ENCODE measurements around the gene RAB4B.

DNA sequence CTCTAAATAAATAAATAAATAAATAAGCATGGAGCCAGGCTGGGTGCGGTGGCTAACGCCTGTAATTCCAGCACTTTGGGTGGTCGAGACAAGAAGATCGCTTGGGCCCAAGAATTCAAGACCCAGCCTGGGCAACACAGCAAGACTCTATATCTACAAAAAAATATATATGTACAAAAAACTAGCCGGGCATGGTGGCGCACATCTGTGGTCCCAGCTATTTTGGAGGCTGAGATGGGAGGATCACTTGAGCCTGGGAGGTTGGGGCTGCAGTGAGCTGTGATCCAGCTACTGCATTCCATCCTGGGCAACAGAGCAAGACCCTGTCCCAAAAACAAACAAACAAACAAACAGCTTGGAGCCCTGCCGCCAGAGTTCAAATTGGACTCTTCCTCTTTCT is 30.5 kb upstream of the RAB4B start:
- TF ChIP-seq, protein P1, sequence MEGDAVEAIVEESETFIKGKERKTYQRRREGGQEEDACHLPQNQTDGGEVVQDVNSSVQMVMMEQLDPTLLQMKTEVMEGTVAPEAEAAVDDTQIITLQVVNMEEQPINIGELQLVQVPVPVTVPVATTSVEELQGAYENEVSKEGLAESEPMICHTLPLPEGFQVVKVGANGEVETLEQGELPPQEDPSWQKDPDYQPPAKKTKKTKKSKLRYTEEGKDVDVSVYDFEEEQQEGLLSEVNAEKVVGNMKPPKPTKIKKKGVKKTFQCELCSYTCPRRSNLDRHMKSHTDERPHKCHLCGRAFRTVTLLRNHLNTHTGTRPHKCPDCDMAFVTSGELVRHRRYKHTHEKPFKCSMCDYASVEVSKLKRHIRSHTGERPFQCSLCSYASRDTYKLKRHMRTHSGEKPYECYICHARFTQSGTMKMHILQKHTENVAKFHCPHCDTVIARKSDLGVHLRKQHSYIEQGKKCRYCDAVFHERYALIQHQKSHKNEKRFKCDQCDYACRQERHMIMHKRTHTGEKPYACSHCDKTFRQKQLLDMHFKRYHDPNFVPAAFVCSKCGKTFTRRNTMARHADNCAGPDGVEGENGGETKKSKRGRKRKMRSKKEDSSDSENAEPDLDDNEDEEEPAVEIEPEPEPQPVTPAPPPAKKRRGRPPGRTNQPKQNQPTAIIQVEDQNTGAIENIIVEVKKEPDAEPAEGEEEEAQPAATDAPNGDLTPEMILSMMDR (IDR thresholded peaks at IDR 0.05; ENCODE audit: insufficient read depth, low read length) = no peak
- TF ChIP-seq POLR2AphosphoS5 (IDR thresholded peaks at IDR 0.05; ENCODE audit: low read depth) = no peak
- TF ChIP-seq, protein P2, sequence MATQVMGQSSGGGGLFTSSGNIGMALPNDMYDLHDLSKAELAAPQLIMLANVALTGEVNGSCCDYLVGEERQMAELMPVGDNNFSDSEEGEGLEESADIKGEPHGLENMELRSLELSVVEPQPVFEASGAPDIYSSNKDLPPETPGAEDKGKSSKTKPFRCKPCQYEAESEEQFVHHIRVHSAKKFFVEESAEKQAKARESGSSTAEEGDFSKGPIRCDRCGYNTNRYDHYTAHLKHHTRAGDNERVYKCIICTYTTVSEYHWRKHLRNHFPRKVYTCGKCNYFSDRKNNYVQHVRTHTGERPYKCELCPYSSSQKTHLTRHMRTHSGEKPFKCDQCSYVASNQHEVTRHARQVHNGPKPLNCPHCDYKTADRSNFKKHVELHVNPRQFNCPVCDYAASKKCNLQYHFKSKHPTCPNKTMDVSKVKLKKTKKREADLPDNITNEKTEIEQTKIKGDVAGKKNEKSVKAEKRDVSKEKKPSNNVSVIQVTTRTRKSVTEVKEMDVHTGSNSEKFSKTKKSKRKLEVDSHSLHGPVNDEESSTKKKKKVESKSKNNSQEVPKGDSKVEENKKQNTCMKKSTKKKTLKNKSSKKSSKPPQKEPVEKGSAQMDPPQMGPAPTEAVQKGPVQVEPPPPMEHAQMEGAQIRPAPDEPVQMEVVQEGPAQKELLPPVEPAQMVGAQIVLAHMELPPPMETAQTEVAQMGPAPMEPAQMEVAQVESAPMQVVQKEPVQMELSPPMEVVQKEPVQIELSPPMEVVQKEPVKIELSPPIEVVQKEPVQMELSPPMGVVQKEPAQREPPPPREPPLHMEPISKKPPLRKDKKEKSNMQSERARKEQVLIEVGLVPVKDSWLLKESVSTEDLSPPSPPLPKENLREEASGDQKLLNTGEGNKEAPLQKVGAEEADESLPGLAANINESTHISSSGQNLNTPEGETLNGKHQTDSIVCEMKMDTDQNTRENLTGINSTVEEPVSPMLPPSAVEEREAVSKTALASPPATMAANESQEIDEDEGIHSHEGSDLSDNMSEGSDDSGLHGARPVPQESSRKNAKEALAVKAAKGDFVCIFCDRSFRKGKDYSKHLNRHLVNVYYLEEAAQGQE (IDR thresholded peaks at IDR 0.05; ENCODE audit: insufficient replicate concordance, low read depth) = no peak
- TF ChIP-seq GABPA (IDR thresholded peaks at IDR 0.05; ENCODE audit: low read depth) = no peak

Data from HL-60 (cell line).